Measurements from ENCODE around the gene EXOC6. TPM values are rescaled to one million over a fixed set of nuclear protein-coding genes. Genes with fewer than 3 reads are reported as not detected.
"Not testable (repeated sequence)": the region's sequence is repeated elsewhere in the genome, so short reads cannot be mapped to it uniquely, and the experiment has no call there.

The EXOC6 gene
- total RNA-seq, 8 experiments from 2014 or later: 1.9 to 24.3 (median 14.6) TPM

DNA sequence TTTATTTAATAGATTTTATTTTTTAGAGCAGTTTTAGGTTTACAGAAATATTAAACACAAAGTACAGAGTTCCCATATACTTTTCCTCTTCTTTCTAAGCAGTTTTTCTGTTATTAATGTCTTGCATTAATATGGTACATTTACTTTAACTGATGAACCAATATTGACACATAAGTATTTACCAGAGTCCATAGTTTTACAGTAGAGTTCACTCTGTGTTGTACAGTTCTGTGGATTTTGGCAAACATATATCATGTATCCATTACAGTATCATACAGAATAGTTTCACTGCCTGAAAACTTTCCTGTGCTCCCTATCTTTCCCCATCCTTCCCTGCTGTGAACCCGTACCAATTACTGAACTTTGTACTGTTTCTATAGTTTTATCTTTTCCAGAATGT is 55.3 kb downstream of the EXOC6 start:
- Histone ChIP-seq H3K4me3 (no peak overlapping the region), H3K4me1 (replicated peaks in 1 of 2) (no peaks in the 10 kb centered on the region), H3K27ac (no peak overlapping the region)
- no peak for ATAC-seq (replicated peaks in 6 of 8)
- in situ Hi-C loops (cut with MboI; ENCODE audit: low pct_unique_long_range_greater_than_20kb in 2 of 9, low sequenced_read_pairs in 9 of 9, unreplicated experiment in 9 of 9): loop anchor here in 1 of 9 experiments (25.0 kb wide), 1 partner anchor 384 kb away; no protein-coding TSS in a partner anchor
- 71 to 100% (median 100%) methylated on average over 1 of the region's 1 CpG; no CpG with 5 or more reads in 2 of the 10 experiments for WGBS, 10 experiments

- Histone ChIP-seq H3K4me1 (replicated peaks in 1 of 2) (no peaks in the 10 kb centered on the region), H3K27ac (no peak overlapping the region), H3K4me3 (no peak overlapping the region)
- in situ Hi-C loops (cut with MboI; ENCODE audit: low pct_unique_long_range_greater_than_20kb in 2 of 9, low sequenced_read_pairs in 9 of 9, unreplicated experiment in 9 of 9): loop anchor here in 1 of 9 experiments (25.0 kb wide), 1 partner anchor 380 kb away; no protein-coding TSS in a partner anchor
- WGBS, 10 experiments: 60 to 100% (median 94%) methylated on average over 1 to 4 of the region's 4 CpGs; no CpG with 5 or more reads in 2 of the 10 experiments
- no peak for ATAC-seq (replicated peaks in 6 of 8)
Observed at GRCh38 chr10:92907280-92907679, 59.0 kb downstream of the EXOC6 start.

- not testable (repeated sequence) for H3K4me1 ChIP-seq (replicated peaks in 1 of 2); H3K27ac ChIP-seq; H3K4me3 ChIP-seq; ATAC-seq (replicated peaks in 6 of 8)
- 33% methylated on average over 1 of the region's 4 CpGs; no CpG with 5 or more reads in 9 of the 10 experiments for WGBS, 10 experiments
- in situ Hi-C loops (cut with MboI; ENCODE audit: low pct_unique_long_range_greater_than_20kb in 2 of 9, low sequenced_read_pairs in 9 of 9, unreplicated experiment in 9 of 9): loop anchor here in 1 of 9 experiments (25.0 kb wide), 1 partner anchor 375 kb away; no protein-coding TSS in a partner anchor
Observed at GRCh38 chr10:92912631-92913030, 64.3 kb downstream of the EXOC6 start.

DNA sequence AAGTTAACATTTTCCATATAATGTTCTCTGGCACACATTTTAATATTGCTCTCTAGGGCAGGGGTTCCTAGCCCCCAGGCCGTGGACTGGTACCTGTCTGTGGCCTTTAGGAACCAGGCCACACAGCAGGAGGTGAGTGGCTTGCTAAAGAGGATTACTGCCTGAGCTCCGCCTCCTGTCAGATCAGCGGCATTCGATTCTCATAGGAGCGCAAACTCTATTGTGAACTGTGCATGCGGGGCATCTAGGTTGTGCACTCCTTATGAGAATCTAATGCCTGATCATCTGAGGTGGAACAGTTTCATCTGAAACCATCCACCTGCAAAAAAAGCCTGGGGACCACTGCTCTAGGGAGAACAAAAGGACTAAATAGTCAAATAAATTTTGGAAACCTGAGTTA is 65.7 kb downstream of the EXOC6 start:
- no peaks in the 10 kb centered on the region for H3K4me1 ChIP-seq (replicated peaks in 1 of 2)
- H3K4me3 ChIP-seq: no peak overlapping the region
- WGBS, 10 experiments: 68 to 92% (median 79%) methylated on average over 1 to 6 of the region's 6 CpGs; no CpG with 5 or more reads in 4 of the 10 experiments
- in situ Hi-C loops (cut with MboI; ENCODE audit: low pct_unique_long_range_greater_than_20kb in 2 of 9, low sequenced_read_pairs in 9 of 9, unreplicated experiment in 9 of 9): loop anchor here in 1 of 9 experiments (25.0 kb wide), 1 partner anchor 373 kb away; no protein-coding TSS in a partner anchor
- ATAC-seq (replicated peaks in 6 of 8): no peak
- H3K27ac ChIP-seq: no peak overlapping the region

GRCh38 chr10:92914478-92915325 is 66.4 kb downstream of the EXOC6 start:
- peak in 6 of 8 experiments; percentile 45 to 87 (median 75) for ATAC-seq (replicated peaks in 6 of 8)
- WGBS, 10 experiments: 0 to 91% (median 57%) methylated on average over 1 to 4 of the region's 4 CpGs; no CpG with 5 or more reads in 1 of the 10 experiments
- Histone ChIP-seq H3K27ac (no peak overlapping the region), H3K4me1 (replicated peaks in 1 of 2) (no peaks in the 10 kb centered on the region), H3K4me3 (no peak overlapping the region)
- in situ Hi-C loops (cut with MboI; ENCODE audit: low pct_unique_long_range_greater_than_20kb in 2 of 9, low sequenced_read_pairs in 9 of 9, unreplicated experiment in 9 of 9): loop anchor here in 1 of 9 experiments (25.0 kb wide), 1 partner anchor 373 kb away; no protein-coding TSS in a partner anchor

DNA sequence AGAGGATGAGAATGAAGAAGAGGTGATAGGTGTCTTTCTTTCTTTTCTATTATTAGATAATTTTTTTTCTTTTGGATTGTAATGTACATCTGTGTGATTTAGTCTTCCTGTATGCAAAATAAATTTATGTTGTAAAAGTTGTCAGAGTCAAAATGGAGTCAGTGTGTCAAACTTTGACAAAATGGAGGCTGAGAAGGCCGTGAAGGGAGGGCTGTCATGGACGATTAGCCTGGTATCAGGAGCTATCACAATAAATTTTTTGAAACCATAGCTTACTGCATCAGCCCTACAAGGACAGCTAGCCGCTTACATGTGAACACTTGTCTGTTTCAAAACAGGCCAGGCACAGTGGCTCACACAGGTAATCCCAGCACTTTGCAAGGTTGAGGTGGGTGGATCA is 67.6 kb downstream of the EXOC6 start:
- 86 to 100% (median 96%) methylated on average over 1 to 3 of the region's 3 CpGs; no CpG with 5 or more reads in 3 of the 10 experiments for WGBS, 10 experiments
- H3K4me1 ChIP-seq (replicated peaks in 1 of 2): no peaks in the 10 kb centered on the region
- no peak overlapping the region for H3K27ac ChIP-seq
- in situ Hi-C loops (cut with MboI; ENCODE audit: low pct_unique_long_range_greater_than_20kb in 2 of 9, low sequenced_read_pairs in 9 of 9, unreplicated experiment in 9 of 9): loop anchor here in 1 of 9 experiments (25.0 kb wide), 1 partner anchor 371 kb away; no protein-coding TSS in a partner anchor
- H3K4me3 ChIP-seq: no peak overlapping the region
- ATAC-seq (replicated peaks in 6 of 8): no peak

DNA sequence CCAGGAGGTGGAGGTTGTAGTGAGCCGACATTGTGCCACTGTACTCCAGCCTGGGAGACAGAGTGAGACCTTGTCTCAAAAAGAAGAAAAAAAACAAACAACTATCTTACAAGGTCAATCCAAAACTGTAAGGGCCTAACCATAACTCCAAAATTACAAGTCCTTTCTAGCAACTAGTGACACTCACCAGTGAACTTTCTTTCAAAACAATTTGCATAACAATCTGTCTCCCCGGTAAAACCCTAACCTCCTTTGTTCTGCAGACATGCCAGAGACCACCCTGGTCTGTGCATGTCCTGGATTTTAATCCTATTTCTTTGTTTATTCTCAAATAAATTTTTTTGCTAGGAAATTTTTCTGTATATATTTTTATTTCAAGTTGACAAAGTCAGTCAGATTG is 68.1 kb downstream of the EXOC6 start:
- ATAC-seq (replicated peaks in 6 of 8): no peak
- H3K4me1 ChIP-seq (replicated peaks in 1 of 2): no peaks in the 10 kb centered on the region
- WGBS, 10 experiments: 14 to 100% (median 53%) methylated on average over 1 to 2 of the region's 2 CpGs; no CpG with 5 or more reads in 2 of the 10 experiments
- no peak overlapping the region for H3K4me3 ChIP-seq
- in situ Hi-C loops (cut with MboI; ENCODE audit: low pct_unique_long_range_greater_than_20kb in 2 of 9, low sequenced_read_pairs in 9 of 9, unreplicated experiment in 9 of 9): loop anchor here in 1 of 9 experiments (25.0 kb wide), 1 partner anchor 371 kb away; no protein-coding TSS in a partner anchor
- no peak overlapping the region for H3K27ac ChIP-seq

- Histone ChIP-seq H3K4me3 (no peak overlapping the region), H3K4me1 (replicated peaks in 1 of 2) (no peaks in the 10 kb centered on the region), H3K27ac (no peak overlapping the region)
- in situ Hi-C loops (cut with MboI; ENCODE audit: low pct_unique_long_range_greater_than_20kb in 2 of 9, low sequenced_read_pairs in 9 of 9, unreplicated experiment in 9 of 9): loop anchor here in 1 of 9 experiments (25.0 kb wide), 1 partner anchor 369 kb away; no protein-coding TSS in a partner anchor
- 17 to 100% (median 76%) methylated on average over 2 of the region's 3 CpGs; no CpG with 5 or more reads in 6 of the 10 experiments for WGBS, 10 experiments
- peak in 2 of 8 experiments; percentile 32 to 96 for ATAC-seq (replicated peaks in 6 of 8)
Observed at GRCh38 chr10:92918603-92919002, 70.3 kb downstream of the EXOC6 start.

GRCh38 chr10:92920866-92921265 is 72.5 kb downstream of the EXOC6 start:
- no peak overlapping the region for H3K27ac ChIP-seq
- H3K4me1 ChIP-seq (replicated peaks in 1 of 2): no peaks in the 10 kb centered on the region
- in situ Hi-C loops (cut with MboI; ENCODE audit: low pct_unique_long_range_greater_than_20kb in 2 of 9, low sequenced_read_pairs in 9 of 9, unreplicated experiment in 9 of 9): loop anchor here in 1 of 9 experiments (25.0 kb wide), 1 partner anchor 366 kb away; no protein-coding TSS in a partner anchor
- ATAC-seq (replicated peaks in 6 of 8): no peak
- no peak overlapping the region for H3K4me3 ChIP-seq

DNA sequence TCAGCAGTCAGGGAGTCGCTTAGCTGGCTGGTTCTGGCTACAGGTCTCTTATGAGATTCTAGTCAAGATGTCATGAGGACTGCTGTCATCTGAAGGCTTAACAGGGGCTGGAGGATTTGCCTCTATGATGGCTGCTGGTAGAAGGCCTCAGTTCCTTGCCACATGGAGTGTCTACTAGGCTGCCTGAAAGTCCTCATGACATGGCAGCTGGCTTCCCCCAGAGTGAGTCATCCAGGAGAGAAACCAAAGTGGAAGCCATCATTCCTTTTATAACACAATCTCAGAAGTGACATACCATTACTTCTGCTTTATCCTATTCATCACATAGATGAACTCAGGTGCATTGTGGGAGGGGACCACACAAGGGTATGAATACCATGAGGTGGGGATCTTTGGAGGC is 75.1 kb downstream of the EXOC6 start:
- Histone ChIP-seq H3K27ac (no peak overlapping the region), H3K4me3 (no peak overlapping the region), H3K4me1 (replicated peaks in 1 of 2) (no peaks in the 10 kb centered on the region)
- WGBS, 10 experiments: 80 to 100% (median 100%) methylated on average over 1 of the region's 1 CpG; no CpG with 5 or more reads in 6 of the 10 experiments
- ATAC-seq (replicated peaks in 6 of 8): no peak
- in situ Hi-C loops (cut with MboI; ENCODE audit: low pct_unique_long_range_greater_than_20kb in 2 of 9, low sequenced_read_pairs in 9 of 9, unreplicated experiment in 9 of 9): loop anchor here in 1 of 9 experiments (25.0 kb wide), 1 partner anchor 364 kb away; no protein-coding TSS in a partner anchor

GRCh38 chr10:92929896-92930295 is 81.6 kb downstream of the EXOC6 start:
- Histone ChIP-seq H3K4me3 (no peak overlapping the region), H3K4me1 (replicated peaks in 1 of 2) (no peaks in the 10 kb centered on the region), H3K27ac (no peak overlapping the region)
- 99 to 100% (median 100%) methylated on average over 1 to 5 of the region's 5 CpGs; no CpG with 5 or more reads in 1 of the 10 experiments for WGBS, 10 experiments
- in situ Hi-C loops (cut with MboI; ENCODE audit: low pct_unique_long_range_greater_than_20kb in 2 of 9, low sequenced_read_pairs in 9 of 9, unreplicated experiment in 9 of 9): no loop called here
- ATAC-seq (replicated peaks in 6 of 8): no peak

DNA sequence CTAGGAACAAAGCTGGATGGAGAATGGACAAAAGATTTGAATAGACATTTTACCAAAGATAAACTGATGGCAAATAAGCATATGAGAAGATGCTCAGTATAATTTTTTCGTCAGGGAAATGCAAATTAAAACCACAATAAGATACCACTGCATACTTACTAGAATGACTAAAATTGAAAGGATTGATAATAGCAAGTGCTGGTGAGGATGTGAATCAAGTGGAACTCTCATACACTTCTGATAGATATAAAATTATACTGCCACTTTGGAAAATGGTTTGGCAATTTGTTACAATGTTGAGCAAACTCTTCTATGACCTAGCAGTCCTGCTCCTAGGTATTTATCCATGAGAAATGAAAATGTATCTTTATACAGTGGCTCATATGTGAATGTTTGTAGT is 83.3 kb downstream of the EXOC6 start:
- no peak for ATAC-seq (replicated peaks in 6 of 8)
- WGBS, 10 experiments: 0 to 100% (median 33%) methylated on average over 1 of the region's 1 CpG; no CpG with 5 or more reads in 1 of the 10 experiments
- in situ Hi-C loops (cut with MboI; ENCODE audit: low pct_unique_long_range_greater_than_20kb in 2 of 9, low sequenced_read_pairs in 9 of 9, unreplicated experiment in 9 of 9): no loop called here
- Histone ChIP-seq H3K4me1 (replicated peaks in 1 of 2) (no peaks in the 10 kb centered on the region), H3K4me3 (no peak overlapping the region), H3K27ac (no peak overlapping the region)

DNA sequence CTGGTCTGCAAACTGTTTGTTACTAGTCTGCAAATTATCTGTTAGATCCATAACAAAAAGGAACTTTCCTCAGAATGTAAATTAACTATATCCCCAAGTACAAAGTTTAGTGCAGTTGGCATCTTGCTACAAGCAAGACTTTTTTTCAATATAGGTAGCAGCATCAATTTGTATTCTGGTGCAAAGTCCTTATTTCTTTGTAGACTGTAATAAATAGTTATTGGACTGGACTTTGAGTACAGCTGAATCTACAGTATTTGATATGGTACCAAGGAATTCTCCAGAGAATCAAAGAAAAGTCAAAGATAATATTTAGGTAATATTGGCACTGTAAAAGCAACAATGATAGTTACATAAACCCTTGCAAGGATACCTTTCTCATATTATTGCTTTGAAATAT is 89.6 kb downstream of the EXOC6 start:
- ATAC-seq (replicated peaks in 6 of 8): no peak
- no peak overlapping the region for H3K4me3 ChIP-seq
- no peaks in the 10 kb centered on the region for H3K4me1 ChIP-seq (replicated peaks in 1 of 2)
- no peak overlapping the region for H3K27ac ChIP-seq
- in situ Hi-C loops (cut with MboI; ENCODE audit: low pct_unique_long_range_greater_than_20kb in 2 of 9, low sequenced_read_pairs in 9 of 9, unreplicated experiment in 9 of 9): no loop called here
